Ramos (cell line): ENCODE data around the gene PAFAH1B1.

Source experiments
- in situ Hi-C: fragments of 300-500 bp; cut with MboI; formaldehyde crosslinking; loops from one replicate; pipeline ENCODE4 v1.14.3; 2022; ENCODE audit warnings: low sequenced_read_pairs; ENCODE audit not compliant: unreplicated experiment

Gene PAFAH1B1

GRCh38 chr17:2700491-2701141 is 107.2 kb downstream of the PAFAH1B1 start:
- in situ Hi-C loops, result no loop called here

GRCh38 chr17:2701161-2701995 is 107.9 kb downstream of the PAFAH1B1 start:
- in situ Hi-C loops, result no loop called here

- in situ Hi-C loops, result no loop called here
These were observed 108.7 kb downstream of the PAFAH1B1 start for GRCh38 chr17:2701996-2702741.

GRCh38 chr17:2703181-2703580 is 109.7 kb downstream of the PAFAH1B1 start:
- in situ Hi-C loops, result no loop called here

- in situ Hi-C loops, result no loop called here
These were observed 110.2 kb downstream of the PAFAH1B1 start for GRCh38 chr17:2703606-2704005.

- in situ Hi-C loops, result no loop called here
These were observed 110.8 kb downstream of the PAFAH1B1 start for GRCh38 chr17:2704031-2704889.

GRCh38 chr17:2704890-2705248 is 111.4 kb downstream of the PAFAH1B1 start:
- in situ Hi-C loops, result no loop called here

- in situ Hi-C loops, result no loop called here
These were observed 111.8 kb downstream of the PAFAH1B1 start for GRCh38 chr17:2705263-2705662.

GRCh38 chr17:2705888-2706795 is 112.7 kb downstream of the PAFAH1B1 start:
- in situ Hi-C loops, result no loop called here

- in situ Hi-C loops, result no loop called here
These were observed 113.6 kb downstream of the PAFAH1B1 start for GRCh38 chr17:2706911-2707510.

- in situ Hi-C loops, result no loop called here
These were observed 114.5 kb downstream of the PAFAH1B1 start for GRCh38 chr17:2707721-2708584.

- in situ Hi-C loops, result no loop called here
These were observed 115.2 kb downstream of the PAFAH1B1 start for GRCh38 chr17:2708585-2709182.

GRCh38 chr17:2709183-2709661 is 115.8 kb downstream of the PAFAH1B1 start:
- in situ Hi-C loops, result no loop called here

GRCh38 chr17:2710071-2710802 is 116.8 kb downstream of the PAFAH1B1 start:
- in situ Hi-C loops, result no loop called here

GRCh38 chr17:2710803-2711607 is 117.6 kb downstream of the PAFAH1B1 start:
- in situ Hi-C loops, result no loop called here
